HG02973 (cell line): Measurements from ENCODE around the gene ZRANB3.

Experiments used
- ATAC-seq: cut with Tn5 transposase; IDR thresholded peaks from one replicate; pipeline ENCODE4 v1.9.1; 2021; ENCODE audit warnings: moderate library complexity; ENCODE audit not compliant: unreplicated experiment

Gene ZRANB3

DNA sequence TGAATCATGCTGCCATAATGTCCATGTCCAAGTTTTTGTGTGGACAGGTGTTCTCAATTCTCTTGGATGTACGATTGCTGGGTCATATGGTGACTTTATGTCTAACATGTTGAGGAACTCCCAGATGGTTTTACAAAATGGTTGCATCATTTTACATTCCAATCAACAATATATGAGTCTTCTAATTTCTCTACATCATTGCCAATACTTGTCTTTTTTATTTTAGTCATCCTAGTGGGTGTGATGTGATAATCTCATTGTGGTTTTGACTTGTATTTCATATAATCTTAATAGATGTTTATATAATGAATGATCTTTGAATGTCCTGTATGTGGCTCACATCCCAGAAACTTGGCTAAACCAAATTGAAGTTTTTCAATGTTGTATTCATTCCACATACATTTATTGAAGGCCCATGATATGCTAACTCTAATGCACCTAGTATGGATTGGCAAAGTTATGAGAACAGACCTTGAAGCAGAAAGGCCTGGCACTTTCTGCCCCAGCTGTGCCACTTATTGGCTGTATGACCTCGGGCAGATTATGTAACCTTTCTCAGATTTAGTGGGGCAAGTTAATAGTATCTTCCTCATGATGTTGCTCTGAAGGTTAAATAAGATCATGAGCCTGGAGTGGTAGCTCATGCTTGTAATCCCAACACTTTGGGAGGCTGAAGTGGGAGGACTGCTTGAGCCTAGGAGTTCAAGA, 273.5 kb downstream of the ZRANB3 start:
- ATAC-seq = no peak

DNA sequence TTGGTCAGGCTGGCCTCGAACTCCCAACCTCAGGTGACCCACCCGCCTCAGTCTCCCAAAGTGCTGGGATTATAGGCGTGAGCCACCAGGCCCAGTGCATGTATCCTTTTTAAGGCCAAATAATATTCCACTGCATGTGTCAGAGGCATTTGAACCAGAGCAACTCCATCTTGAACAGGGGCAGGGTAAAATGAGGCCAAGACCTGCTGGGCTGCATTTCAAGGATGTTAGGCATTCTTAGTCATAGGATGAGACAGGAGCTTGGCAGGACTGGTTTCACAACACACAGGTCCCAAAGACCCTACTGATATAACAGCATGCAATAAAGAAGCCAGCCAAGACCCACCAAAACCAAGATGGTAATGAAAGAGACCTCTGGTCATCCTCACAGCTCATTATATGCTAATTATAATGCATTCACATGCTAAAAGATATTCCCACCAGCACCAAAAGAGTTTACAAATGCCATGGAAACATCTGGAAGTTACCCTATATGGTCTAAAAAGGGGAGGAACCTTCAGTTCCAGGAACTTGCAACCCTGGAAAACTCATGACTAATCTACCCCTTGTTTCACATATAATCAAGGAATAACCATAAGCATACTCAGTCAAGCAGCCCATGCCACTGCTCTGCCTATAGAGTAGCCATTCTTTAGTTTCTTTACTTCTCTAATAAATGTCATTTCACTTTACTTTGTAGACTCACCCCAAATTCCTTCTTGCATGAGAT, 274.3 kb downstream of the ZRANB3 start:
- no peak for ATAC-seq

GRCh38 chr2:135255208-135255607, 275.8 kb downstream of the ZRANB3 start:
- ATAC-seq = no peak

GRCh38 chr2:135252805-135253458, 278.1 kb downstream of the ZRANB3 start:
- no peak for ATAC-seq

DNA sequence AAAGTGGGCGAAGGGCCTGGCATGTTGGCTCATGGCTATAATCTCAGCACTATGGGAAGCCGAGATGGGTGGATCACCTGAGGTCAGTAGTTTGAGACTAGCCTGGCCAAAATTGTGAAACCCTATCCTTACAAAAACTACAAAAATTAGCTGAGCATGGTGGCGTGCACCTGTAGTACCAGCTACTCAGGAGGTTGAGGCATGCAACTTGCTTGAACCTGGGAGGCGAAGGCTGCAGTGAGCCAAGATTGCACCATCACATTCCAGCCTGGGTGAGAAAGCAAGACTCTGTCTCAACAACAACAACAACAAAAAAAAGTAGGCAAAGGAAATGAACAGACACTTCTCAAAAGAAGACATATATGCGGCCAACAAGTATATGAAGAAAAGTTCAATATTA, 282.4 kb downstream of the ZRANB3 start:
- no peak for ATAC-seq

- ATAC-seq = no peak
These were observed 284.2 kb downstream of the ZRANB3 start for GRCh38 chr2:135246711-135247270.

DNA sequence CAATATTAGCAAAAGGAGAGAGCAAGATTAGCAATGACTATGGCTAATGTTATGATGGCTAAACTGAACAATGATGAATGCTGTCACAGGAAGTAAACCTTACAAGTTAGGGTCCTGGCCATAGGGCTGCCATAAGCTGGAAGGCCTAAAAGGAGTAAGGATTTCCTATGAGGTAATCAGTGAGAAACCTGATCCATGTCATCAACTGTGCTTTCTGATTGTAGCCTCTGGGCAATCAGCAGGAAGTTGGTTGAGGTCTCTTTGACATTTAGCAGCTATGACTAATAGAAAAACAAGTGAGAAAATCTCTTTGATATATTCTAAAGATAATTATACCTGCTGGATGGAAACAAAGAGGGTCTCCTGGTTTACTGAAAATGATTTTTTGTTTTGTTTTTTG, 285.9 kb downstream of the ZRANB3 start:
- no peak for ATAC-seq

- ATAC-seq = no peak
These were observed 292.4 kb downstream of the ZRANB3 start for GRCh38 chr2:135238651-135239050.

- ATAC-seq = no peak
These were observed 300.9 kb downstream of the ZRANB3 start for GRCh38 chr2:135230150-135230549.

GRCh38 chr2:135227386-135227785, 303.6 kb downstream of the ZRANB3 start:
- no peak for ATAC-seq

DNA sequence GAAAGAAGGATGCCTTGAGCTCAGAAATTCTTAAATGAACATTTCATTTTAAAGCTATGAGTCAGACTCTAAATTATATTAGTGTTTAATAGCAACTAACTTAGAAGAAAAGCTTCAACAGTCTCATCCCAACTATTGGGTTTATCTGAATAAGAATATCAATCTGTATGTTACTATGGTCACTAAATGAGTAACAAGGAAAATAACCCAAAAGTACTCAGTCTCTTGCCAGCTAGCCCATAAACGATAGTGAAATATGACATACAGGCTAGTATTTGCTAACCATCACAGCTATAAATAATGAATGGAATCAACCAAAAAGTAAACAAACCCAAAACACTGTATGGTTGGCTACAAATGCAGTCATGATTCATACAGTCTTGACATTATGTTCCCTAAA, 304.1 kb downstream of the ZRANB3 start:
- ATAC-seq = no peak

GRCh38 chr2:135225781-135226180, 305.2 kb downstream of the ZRANB3 start:
- no peak for ATAC-seq

DNA sequence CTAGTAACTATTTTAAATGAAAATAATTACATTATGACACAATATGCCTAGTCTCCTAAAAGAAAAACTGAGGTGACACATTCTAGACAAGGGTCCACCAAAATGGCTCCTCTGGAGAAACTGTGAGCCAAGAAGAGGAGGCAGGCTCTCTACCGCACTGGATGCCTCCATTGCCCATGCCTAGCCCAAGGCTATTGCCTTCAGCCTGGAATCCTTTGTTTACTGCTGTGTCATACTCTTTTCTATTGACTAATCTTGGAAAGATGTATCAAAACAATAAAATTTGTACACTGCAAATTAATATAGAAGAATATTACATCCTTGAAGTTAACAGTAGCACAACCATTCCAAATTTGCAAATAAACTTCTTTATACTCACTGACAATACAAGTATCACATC, 311.8 kb downstream of the ZRANB3 start:
- ATAC-seq = no peak

GRCh38 chr2:135218426-135218825, 312.6 kb downstream of the ZRANB3 start:
- ATAC-seq = no peak

DNA sequence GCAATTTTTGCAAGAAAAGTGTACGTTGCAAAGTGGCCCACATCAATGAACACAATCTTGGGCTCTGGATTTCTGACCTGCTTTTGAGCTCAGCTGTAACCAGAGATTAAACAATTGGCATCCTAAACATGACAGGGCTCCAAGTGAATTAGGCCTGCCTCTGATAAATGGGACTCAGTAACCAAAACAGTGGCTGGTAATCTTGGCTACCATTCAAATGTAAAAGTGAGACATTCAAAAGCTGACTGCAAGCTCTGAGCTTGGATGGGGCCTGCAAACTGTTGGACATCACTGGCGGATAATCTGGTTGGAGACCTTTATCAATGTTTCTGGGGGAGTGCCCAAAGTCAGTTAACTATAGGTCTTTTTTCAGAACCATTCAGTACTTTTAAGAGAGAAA, 318.3 kb downstream of the ZRANB3 start:
- ATAC-seq = no peak

GRCh38 chr2:135208016-135208415, 323.0 kb downstream of the ZRANB3 start:
- no peak for ATAC-seq

- ATAC-seq = no peak
These were observed 327.1 kb downstream of the ZRANB3 start for GRCh38 chr2:135203944-135204343.

GRCh38 chr2:135202751-135203150, 328.3 kb downstream of the ZRANB3 start:
- no peak for ATAC-seq

DNA sequence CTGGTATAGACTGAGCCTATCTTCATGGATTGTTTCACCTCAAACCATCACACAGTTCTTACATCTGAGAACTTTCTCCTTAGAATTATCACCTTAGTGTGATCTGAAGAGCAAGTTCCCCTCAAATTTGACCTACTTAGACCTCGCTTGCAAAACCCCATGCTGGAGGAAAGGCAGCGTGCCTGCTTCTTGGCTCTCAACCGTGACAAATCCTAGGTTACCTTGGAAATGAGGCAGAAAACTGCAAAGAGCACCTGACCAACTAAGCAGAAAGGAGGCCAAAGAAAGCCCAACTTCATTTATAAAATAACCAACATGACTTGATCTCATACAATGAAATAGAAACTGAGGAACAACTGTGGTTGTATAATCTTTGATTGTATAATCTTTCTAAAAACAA, 332.5 kb downstream of the ZRANB3 start:
- no peak for ATAC-seq

DNA sequence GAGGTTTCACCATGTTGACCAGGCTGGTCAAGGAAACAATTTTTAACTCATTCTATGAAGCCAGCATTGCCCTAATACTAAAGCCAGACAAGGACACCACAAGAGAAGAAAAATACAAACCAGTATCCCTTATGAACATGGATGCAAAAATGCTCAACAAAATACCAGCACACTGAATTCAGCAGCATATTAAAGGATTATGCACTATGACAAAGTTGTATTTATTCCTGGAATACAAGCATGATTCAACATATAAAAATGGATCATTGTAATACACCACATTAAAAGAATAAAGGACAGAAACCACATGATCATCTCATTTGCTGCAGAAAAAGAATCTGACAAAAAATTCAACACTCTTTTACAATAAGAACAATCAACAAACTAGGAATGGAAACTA, 340.2 kb downstream of the ZRANB3 start:
- no peak for ATAC-seq

GRCh38 chr2:135189148-135189547, 341.9 kb downstream of the ZRANB3 start:
- no peak for ATAC-seq

GRCh38 chr2:135187270-135187669, 343.7 kb downstream of the ZRANB3 start:
- no peak for ATAC-seq
